ENCODE data around the gene RS1. TPM values are rescaled to one million over a fixed set of nuclear protein-coding genes. Genes with fewer than 3 reads are reported as not detected.

RS1 gene
- total RNA-seq, 1 experiment from 2014 or later: 0.05 TPM

DNA sequence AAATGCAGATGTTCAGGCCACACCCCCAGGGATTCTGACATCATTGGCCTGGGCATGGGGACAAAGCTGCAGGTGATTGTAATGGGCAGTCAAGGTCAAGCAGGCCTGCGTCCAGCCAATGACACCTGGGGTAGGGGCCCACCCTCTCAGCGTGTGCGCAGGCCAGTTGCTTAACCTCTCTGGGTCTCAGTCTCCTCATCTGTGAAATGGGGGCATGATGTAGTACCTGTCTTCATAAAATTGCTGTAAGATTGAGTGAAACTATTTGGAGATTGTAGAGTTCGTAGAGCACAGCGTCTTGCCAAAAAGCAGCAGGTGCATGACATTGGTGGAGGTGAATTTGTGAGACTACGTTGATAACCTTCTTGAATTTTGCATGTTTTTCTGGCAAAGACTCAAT, 21.2 kb downstream of the RS1 start:
- DNase-seq (ENCODE audit: low read depth in 1 of 2, low spot score in 2 of 2): no peak
- no peak overlapping the region for H3K27ac ChIP-seq
- H3K4me1 ChIP-seq (replicated peaks): no peaks in the 10 kb centered on the region

DNA sequence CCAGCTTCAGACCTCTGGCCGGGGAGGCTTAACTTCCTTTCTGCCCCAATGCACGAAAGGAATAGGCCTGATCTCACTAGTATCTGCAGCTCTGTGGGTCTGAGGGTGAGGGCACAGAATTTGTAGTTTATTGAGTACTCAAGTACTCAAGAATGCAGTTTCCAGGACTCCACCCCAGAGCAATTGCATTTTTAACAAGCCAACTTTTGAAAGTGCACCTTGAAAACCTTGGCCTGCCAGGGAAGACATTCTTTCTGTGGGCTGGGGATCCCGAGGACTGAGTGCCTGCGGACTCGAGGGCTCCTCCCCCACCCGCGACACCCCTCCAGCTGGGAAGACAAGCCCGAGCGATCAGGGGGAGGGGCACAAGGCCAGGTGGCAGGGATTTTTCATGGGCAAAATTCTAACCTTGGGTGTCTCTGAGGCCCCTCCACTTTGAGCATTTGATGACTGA, 22.4 kb downstream of the RS1 start:
- no peaks in the 10 kb centered on the region for H3K36me3 ChIP-seq

More for the DNA sequence above, 21.2 kb downstream of the RS1 start:
- H3K27me3 ChIP-seq (replicated peaks): no peaks in the 10 kb centered on the region
- no peaks in the 10 kb centered on the region for H3K9me3 ChIP-seq (replicated peaks)
- H3K36me3 ChIP-seq: no peaks in the 10 kb centered on the region
- no peak overlapping the region for H3K4me3 ChIP-seq

DNA sequence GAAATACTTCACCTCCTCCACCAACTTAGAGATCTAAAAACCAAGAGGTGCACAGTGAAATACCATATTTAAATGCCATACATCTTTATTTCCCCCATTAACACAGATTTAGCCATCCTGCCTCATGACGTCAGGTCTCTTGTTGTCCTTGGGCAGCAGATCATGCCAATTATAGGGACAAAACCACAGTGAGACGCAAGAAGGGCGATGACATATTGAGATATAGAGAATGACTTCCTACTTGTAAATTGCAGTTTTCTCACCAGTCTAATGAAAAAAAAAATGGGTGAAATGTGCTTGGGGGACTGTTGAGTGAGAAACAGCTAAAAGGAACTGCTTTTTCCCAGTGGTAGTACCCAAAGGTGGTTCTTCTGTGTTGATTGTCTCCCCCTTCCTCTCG, 24.3 kb downstream of the RS1 start:
- Histone ChIP-seq H3K4me1 (replicated peaks) (no peaks in the 10 kb centered on the region), H3K9me3 (replicated peaks) (no peaks in the 10 kb centered on the region), H3K27ac (no peak overlapping the region), H3K27me3 (replicated peaks) (no peaks in the 10 kb centered on the region), H3K36me3 (no peaks in the 10 kb centered on the region), H3K4me3 (no peak overlapping the region)
- no peak for DNase-seq (ENCODE audit: low read depth in 1 of 2, low spot score in 2 of 2)

More for the DNA sequence above, 22.4 kb downstream of the RS1 start:
- Histone ChIP-seq H3K27me3 (replicated peaks) (no peaks in the 10 kb centered on the region), H3K27ac (no peak overlapping the region), H3K4me1 (replicated peaks) (no peaks in the 10 kb centered on the region), H3K4me3 (no peak overlapping the region), H3K9me3 (replicated peaks) (no peaks in the 10 kb centered on the region)
- no peak for DNase-seq (ENCODE audit: low read depth in 1 of 2, low spot score in 2 of 2)

DNA sequence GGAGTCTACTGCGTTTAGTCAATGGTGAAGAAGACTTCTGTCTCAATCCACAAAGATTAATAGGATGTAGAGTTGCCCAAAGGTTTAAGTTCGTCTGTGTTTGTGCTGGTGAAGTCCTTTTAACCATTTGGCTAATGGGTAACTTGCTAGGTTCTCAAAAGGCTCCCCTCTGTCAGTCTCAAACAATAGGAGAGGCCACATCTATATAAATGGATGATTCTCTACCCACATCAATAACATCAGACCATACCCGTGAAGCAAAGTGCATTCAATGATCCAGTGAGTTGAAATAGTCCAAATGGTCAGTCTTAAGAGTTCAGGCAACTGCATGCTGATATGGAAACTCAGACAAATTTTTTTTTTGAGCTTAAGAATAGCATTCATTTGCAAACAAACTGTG, 28.1 kb downstream of the RS1 start:
- no peak overlapping the region for H3K27ac ChIP-seq
- no peaks in the 10 kb centered on the region for H3K9me3 ChIP-seq (replicated peaks)
- DNase-seq (ENCODE audit: low read depth in 1 of 2, low spot score in 2 of 2): no peak
- no peaks in the 10 kb centered on the region for H3K4me1 ChIP-seq (replicated peaks)
- H3K27me3 ChIP-seq (replicated peaks): no peaks in the 10 kb centered on the region
- no peak overlapping the region for H3K4me3 ChIP-seq
- no peaks in the 10 kb centered on the region for H3K36me3 ChIP-seq

DNA sequence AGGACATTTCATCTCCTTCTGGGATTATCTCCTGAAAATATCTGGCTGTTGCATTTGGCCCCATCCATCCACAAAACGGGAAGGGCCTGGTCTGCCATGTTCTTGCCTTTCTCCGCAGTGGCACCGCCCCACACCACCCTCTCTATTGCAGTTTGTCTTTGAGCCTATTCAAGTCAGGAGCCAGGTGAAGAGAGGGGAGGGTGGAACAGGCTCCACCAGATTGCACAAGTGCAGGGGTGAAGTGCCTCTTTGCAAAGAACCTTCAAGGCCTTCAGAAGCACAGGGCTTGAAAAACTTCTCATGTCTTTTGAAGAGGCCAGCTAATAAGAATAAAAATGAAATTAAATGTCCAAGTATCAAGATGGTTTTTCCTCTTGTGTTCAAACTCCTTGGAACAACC, 28.7 kb downstream of the RS1 start:
- no peaks in the 10 kb centered on the region for H3K27me3 ChIP-seq (replicated peaks)
- DNase-seq (ENCODE audit: low read depth in 1 of 2, low spot score in 2 of 2): no peak
- no peaks in the 10 kb centered on the region for H3K36me3 ChIP-seq
- no peaks in the 10 kb centered on the region for H3K9me3 ChIP-seq (replicated peaks)
- no peak overlapping the region for H3K4me3 ChIP-seq
- H3K4me1 ChIP-seq (replicated peaks): no peaks in the 10 kb centered on the region
- H3K27ac ChIP-seq: no peak overlapping the region

DNA sequence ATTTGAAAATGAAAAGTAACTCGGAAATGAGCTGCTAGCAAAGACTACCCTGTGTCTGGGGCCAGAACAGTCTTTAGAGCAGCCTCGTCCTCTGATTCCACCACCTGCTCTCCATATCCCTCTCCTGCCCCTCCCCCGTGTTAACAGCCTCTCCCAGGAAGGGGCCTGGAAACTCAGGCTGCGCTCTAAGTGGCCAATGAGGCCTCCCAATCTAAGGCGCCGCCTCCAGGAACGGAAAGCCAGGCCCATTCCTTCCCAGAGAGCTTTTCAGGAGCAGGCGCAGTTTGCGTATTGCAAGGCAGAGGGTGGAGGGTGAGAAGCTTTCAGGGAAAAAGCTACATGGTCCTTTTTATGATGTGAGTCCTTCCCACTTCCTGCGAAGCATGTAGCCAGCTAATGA, 31.2 kb downstream of the RS1 start:
- no peak for DNase-seq (ENCODE audit: low read depth in 1 of 2, low spot score in 2 of 2)
- no peaks in the 10 kb centered on the region for H3K4me1 ChIP-seq (replicated peaks)
- no peaks in the 10 kb centered on the region for H3K9me3 ChIP-seq (replicated peaks)
- no peak overlapping the region for H3K27ac ChIP-seq
- H3K27me3 ChIP-seq (replicated peaks): no peaks in the 10 kb centered on the region
- H3K4me3 ChIP-seq: no peak overlapping the region
- H3K36me3 ChIP-seq: no peaks in the 10 kb centered on the region

DNA sequence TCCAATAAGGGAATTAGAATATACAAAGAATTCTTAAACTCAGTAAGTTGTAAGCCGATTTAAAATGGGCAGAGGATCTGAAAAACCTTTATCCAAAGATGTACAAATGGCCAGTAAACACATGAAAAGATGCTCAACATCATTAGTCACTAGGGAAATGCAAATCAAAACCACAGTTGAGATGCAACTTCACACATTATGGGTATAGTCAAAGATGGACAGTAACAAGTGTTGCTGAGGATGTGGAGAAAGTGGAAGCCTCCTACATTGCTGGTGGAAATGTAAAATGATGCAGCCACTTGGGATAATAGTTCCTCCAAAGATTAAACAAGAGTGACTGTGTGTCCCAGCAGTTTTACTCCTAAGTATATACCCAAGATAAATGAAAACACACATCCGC, 32.6 kb downstream of the RS1 start:
- H3K4me3 ChIP-seq: no peak overlapping the region
- H3K36me3 ChIP-seq: no peaks in the 10 kb centered on the region
- no peak for DNase-seq (ENCODE audit: low read depth in 1 of 2, low spot score in 2 of 2)
- H3K9me3 ChIP-seq (replicated peaks): no peaks in the 10 kb centered on the region
- H3K27ac ChIP-seq: no peak overlapping the region
- no peaks in the 10 kb centered on the region for H3K4me1 ChIP-seq (replicated peaks)
- no peaks in the 10 kb centered on the region for H3K27me3 ChIP-seq (replicated peaks)

DNA sequence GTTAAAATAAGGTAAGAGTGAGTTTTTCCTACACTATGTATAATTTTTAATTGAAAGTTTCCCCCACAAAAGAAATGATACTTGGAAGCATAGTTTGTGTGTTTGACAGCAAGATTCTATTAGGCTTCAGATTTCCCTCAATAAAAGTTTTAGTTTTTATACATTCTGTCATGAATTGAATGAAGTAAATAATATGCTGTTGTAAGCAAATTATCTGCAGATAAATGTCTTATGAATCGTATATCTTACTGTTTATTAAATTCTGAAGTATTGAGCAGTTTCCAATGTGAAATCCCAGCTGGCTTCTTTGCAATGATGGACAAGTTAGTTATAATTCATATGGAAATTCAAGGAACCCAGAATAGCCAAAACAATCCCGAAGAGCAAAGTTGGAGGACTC, 33.5 kb downstream of the RS1 start:
- no peak for DNase-seq (ENCODE audit: low read depth in 1 of 2, low spot score in 2 of 2)

DNA sequence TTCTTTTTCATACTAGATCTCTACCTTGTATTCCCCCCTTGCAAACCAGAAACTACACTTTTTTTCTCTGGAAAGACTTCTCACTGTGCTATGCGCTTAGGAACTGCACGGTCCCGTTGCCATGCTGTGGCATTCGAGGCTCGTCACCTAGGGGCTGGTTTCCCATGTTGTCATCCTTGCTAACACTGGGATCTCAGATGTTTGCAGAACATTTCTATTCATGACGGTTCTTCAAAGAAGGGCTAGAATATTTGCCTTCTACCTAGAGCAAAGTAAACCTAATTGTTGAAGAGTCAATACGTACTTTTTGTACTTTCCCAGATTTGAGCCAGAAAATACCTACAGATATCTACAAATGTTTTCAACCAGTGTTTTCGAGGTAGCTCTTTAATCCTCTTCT, 41.0 kb downstream of the RS1 start:
- H3K36me3 ChIP-seq: no peaks in the 10 kb centered on the region
- H3K4me1 ChIP-seq (replicated peaks): no peaks in the 10 kb centered on the region
- no peak overlapping the region for H3K4me3 ChIP-seq
- no peaks in the 10 kb centered on the region for H3K9me3 ChIP-seq (replicated peaks)
- H3K27ac ChIP-seq: no peak overlapping the region
- H3K27me3 ChIP-seq (replicated peaks): no peaks in the 10 kb centered on the region
- DNase-seq (ENCODE audit: low read depth in 1 of 2, low spot score in 2 of 2): no peak

More for the DNA sequence above, 33.5 kb downstream of the RS1 start:
- no peaks in the 10 kb centered on the region for H3K36me3 ChIP-seq
- no peaks in the 10 kb centered on the region for H3K9me3 ChIP-seq (replicated peaks)
- H3K4me3 ChIP-seq: no peak overlapping the region
- no peak overlapping the region for H3K27ac ChIP-seq
- no peaks in the 10 kb centered on the region for H3K4me1 ChIP-seq (replicated peaks)
- H3K27me3 ChIP-seq (replicated peaks): no peaks in the 10 kb centered on the region

DNA sequence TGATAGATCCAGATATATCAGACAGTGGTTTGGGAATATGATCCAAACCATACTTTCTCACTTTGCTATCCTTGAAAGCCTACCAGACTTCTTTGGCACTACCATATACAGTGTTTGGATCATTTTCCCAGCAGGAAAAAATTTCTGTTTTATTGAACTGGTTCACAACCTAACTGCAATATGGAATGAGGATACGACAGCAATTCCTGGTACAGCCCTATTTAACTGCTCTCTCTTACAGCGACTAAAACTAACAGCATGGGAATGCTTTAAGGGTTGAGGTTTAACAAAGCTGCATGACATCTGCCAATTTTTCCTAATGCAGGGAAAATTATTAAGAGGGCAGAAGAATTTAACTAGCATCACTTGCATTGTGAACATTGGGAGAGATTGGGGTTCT, 47.3 kb downstream of the RS1 start:
- Histone ChIP-seq H3K36me3 (no peaks in the 10 kb centered on the region), H3K27ac (no peak overlapping the region)

DNA sequence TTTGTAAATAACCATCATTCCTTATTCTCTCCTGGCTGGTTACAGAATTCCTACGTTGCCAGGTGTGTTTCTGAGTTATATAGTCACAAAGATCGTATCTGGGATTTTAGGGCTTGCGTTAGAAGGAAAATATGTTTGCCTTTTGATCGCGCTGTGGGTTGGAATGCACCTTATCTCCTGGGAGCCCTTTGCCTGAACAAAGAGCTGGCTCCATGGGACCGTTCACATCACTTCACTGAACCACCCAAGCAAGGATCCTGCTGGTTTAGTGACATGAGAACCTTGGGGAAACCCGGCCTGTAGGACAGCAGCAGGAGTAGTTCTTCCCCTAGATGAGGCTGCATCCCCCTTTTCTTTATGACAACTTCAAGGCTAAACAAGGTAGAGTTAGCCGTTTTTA, 51.6 kb downstream of the RS1 start:
- H3K27ac ChIP-seq: no peak overlapping the region
- DNase-seq (ENCODE audit: low read depth in 1 of 2, low spot score in 2 of 2): no peak
- H3K4me3 ChIP-seq: no peak overlapping the region
- no peaks in the 10 kb centered on the region for H3K36me3 ChIP-seq
- H3K27me3 ChIP-seq (replicated peaks): no peaks in the 10 kb centered on the region
- H3K4me1 ChIP-seq (replicated peaks): peaks cover 11% of the 10 kb centered on the region
- no peaks in the 10 kb centered on the region for H3K9me3 ChIP-seq (replicated peaks)

More for the DNA sequence above, 47.3 kb downstream of the RS1 start:
- no peak overlapping the region for H3K4me3 ChIP-seq
- H3K27me3 ChIP-seq (replicated peaks): no peaks in the 10 kb centered on the region
- no peaks in the 10 kb centered on the region for H3K9me3 ChIP-seq (replicated peaks)
- H3K4me1 ChIP-seq (replicated peaks): no peaks in the 10 kb centered on the region
- DNase-seq (ENCODE audit: low read depth in 1 of 2, low spot score in 2 of 2): no peak

DNA sequence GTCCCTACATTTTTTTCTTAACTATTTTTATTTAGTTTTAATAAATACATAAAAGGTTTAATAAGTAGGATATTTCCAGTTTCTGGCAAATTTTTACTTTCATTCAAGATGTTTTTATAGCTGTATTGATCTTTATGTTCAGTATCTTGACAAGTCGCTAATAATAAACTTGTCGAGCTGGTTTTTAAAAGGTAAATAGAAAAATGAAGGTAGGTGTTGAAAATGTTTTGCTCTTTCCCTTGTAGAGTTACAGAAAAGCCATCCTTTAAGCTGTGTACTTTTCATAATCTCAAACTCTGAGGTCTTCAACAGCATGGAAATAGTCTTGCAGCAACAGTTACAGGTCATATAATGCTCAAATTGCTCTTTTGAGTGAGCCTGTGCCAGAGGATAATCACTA, 52.6 kb downstream of the RS1 start:
- Histone ChIP-seq H3K36me3 (no peaks in the 10 kb centered on the region), H3K4me3 (no peak overlapping the region), H3K4me1 (replicated peaks) (peaks cover 11% of the 10 kb centered on the region), H3K27me3 (replicated peaks) (no peaks in the 10 kb centered on the region), H3K9me3 (replicated peaks) (no peaks in the 10 kb centered on the region), H3K27ac (no peak overlapping the region)
- no peak for DNase-seq (ENCODE audit: low read depth in 1 of 2, low spot score in 2 of 2)

DNA sequence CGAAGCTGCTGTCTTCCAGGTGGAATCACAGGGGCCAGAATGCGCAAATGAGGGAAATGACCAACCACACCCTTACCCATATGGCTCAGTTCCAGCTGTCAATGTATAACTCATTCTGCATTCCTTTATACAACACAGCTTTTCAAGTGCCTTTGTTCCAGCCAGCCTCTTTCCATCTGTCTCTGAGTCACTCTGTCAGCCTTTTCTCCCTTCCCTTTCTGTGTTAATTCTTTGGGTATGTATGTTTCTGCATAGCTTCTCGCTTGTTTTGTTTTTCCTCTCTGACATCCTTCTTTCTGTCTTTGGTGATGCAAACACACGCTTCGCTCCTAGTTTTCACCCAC, 54.5 kb downstream of the RS1 start:
- no peaks in the 10 kb centered on the region for H3K9me3 ChIP-seq (replicated peaks)

DNA sequence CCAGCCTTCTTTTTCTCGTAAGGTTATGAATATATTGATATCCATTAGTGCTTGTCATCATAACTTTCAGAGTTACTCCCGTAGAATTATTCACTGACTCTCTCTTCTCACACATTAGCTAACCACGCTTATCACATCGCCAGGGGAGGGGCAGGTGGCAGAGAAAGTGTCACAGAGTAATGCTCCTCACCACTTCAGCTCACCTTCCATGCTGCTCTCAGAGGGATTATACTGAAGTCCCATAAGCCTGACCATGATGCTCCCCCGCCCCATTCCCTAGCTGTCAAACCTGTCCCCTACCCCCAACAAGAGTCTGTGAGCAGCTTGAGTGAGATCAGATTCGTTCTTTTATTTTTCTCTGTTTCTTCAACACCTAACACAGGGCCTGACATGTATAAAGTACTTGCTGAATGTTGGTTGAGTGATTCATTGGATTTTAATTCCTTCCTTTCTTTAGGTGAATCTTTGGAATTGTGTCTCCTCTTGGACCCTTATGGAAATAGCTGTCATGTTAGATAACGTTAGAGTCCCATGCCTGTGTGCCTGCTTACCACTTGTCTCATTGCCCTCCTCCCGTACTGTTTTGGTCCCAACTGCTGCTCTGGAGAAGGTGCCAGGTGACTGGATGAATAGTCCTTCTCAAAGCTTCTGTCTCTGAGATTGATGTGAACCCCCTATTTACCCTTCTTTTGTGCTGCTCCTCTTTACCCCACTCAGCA, 55.1 kb downstream of the RS1 start:
- Histone ChIP-seq H3K27ac (no peak overlapping the region), H3K36me3 (no peaks in the 10 kb centered on the region), H3K9me3 (replicated peaks) (no peaks in the 10 kb centered on the region), H3K4me1 (replicated peaks) (peaks cover 11% of the 10 kb centered on the region), H3K27me3 (replicated peaks) (no peaks in the 10 kb centered on the region), H3K4me3 (no peak overlapping the region)
- DNase-seq (ENCODE audit: low read depth in 1 of 2, low spot score in 2 of 2): no peak

More for the DNA sequence above, 54.5 kb downstream of the RS1 start:
- DNase-seq (ENCODE audit: low read depth in 1 of 2, low spot score in 2 of 2): peak; percentile 46
- Histone ChIP-seq H3K36me3 (no peaks in the 10 kb centered on the region), H3K4me3 (no peak overlapping the region), H3K4me1 (replicated peaks) (peaks cover 11% of the 10 kb centered on the region), H3K27me3 (replicated peaks) (no peaks in the 10 kb centered on the region), H3K27ac (no peak overlapping the region)

Measured in SJSA1 (cell line).